HG02610 (cell line): ENCODE results near the gene C1orf159.
"Not testable (repeated sequence)": the region's sequence is repeated elsewhere in the genome, so short reads cannot be mapped to it uniquely, and the experiment has no call there.

Experiments
- ATAC-seq: cut with Tn5 transposase; IDR thresholded peaks from one replicate; pipeline ENCODE4 v1.9.1; 2021; ENCODE audit warnings: mild to moderate bottlenecking, moderate library complexity; ENCODE audit not compliant: unreplicated experiment

The C1orf159 gene

DNA sequence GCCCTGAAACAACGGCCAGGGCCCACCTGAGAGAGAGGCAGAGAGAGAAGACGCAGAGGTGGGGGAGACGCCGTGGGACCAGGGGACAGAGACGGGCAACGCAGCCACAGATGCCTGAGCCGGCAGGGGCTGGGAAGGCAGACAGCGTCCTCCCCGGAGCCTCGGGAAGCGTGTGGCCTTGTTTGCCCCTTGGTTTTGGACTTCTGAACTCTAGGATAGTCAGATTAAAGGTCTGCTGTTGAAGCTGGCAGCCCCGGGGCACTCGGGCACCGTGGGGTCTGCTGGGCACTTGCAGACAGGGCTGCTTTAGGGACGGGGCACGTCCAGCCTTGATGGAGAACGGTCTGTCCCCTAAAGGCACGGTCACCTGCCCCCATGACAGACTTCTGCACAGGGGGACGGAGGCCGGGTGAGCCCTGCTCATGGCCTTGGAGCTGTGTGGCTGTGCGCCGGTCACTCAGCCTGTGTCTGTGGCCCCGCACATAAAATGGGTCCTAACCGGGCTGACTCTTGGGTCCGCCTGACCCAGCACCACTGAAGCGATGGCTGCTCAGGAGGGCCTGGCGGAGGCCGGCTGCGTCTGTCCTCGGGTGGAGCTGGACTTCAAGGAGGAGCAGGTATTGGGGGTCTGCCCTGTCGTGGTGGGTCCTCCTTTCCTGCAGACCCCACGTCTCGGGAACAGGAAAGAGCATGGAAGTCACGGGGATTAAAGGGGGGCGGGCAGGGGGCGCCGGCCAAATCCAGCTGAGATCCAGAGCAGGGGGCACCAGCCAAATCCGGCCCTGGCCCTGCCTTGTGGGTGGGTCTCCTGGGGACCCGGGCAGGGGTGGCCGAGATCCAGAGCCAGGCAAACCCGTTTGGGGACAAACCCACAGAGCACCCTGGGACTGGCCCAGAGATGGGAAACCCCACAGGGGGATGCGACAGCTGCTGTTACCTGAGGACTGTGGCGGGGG is 32.2 kb downstream of the C1orf159 start:
- no peak for ATAC-seq

DNA sequence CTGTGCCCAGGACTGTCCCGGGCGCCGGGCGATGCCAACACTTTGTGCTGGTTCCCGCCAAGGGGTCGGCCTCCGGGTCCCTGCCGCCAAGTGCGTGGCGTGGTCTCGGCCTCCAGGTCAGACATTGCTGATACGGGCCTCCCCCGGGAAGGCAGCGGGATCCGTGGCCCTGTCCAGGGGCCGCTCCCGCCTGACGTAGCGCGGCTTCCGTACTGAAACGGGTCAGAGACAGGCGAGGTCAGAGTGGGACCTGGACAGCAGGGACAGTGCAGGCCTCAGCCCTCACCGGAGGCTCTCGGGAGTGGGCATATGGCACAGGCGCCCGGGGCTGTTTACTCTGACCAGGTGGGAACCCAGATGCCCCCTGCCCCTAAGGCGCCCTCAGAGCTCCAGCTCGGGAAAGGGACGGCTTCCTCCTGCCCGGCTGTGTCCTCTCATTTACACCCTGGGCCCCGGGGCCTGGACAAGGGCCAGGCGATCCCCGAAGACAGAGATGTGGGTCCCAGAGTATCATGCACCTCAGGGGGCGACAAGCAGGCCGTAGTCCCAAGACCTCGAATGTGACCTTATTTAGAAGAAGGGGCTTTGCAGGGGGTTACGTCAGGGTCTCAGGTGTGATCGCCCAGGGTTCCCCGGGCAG is 33.0 kb downstream of the C1orf159 start:
- no peak for ATAC-seq

DNA sequence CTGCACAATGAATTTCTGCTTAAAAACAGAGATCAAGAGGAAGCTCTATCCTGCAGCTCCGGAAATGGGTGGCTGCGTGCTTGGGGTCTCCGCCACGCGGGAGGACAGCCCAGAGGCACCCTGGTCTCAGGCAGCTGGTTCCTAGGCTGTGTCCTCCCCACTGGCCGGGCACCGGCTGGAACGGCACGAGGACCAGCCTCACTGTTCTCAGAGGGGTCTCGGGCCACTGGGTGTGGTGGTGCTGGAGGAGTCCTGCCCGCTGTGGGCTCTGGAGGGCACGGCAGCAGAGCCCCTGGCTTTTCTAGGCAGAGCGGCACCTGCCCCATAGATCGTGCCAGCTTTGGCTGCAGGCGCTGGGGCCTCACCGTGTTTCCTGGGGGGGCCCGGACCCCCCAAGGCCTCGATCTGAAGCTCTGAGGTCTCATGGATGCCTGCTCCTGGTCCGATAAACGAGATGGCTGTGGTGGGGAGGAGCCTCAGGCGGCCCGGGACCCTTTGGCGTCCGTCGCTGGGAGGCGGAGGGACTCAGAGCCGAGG is 33.6 kb downstream of the C1orf159 start:
- no peak for ATAC-seq

DNA sequence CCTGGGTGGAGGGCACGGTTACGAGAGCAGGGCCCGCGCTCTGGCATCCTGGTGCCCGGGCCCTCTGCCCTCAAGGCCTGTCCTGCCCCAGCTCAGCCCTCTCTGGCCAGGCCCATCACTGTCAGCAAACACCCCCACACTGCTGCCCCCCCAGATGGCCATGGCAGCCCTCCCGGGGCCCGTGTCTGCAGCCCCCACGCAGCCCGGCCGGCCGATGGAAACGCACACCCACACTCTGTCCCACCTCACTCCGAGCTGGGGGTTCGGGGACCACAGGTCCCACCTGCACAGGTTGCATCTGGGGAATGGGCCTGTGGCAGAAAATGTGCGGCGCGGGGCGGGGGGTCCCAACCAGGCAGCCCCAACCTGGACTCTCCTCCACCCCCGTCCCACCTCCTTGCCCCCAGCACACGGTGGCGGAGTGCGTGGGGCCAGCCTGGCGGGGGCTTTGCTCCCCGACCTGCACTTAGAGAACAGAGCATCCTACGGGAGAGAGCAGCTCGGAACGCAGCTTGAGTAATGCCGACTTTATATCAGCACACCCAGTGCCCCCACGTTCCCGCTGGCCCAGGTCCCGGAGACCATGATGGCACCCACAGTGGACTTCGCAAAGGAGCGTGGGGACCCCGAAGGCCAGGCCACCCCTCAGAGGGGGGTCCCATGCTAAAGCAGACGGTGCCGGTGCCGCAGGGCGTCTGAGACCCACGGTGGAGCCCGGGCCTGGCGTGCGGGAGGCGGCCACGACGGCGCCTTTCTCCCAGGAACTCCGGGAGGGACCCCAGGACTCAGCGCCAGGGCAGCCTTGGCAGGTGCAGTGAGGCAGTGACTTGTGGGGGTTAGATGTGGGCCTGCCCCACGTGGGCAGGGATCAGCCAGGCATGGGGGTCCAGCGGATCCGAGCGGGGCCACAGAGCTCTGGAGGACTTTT is 34.3 kb downstream of the C1orf159 start:
- ATAC-seq = no peak

DNA sequence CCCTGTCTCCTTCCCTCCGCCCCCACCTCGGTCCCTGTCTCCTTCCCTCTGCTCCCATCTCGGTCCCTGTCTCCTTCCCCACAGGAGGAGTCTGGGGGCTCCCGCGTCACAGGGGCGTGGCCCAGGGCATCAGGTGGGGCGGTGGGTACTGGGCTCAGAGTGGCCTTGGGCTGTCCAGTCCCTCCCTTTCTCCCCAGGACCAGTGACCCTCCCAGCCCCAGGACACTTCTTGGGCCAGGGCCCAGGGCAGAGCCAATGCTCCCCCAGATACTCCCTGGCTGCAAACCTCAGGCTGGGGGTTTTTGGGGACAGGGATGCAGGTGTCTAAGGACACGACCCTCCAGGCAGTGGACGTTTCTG is 35.0 kb downstream of the C1orf159 start:
- no peak for ATAC-seq

DNA sequence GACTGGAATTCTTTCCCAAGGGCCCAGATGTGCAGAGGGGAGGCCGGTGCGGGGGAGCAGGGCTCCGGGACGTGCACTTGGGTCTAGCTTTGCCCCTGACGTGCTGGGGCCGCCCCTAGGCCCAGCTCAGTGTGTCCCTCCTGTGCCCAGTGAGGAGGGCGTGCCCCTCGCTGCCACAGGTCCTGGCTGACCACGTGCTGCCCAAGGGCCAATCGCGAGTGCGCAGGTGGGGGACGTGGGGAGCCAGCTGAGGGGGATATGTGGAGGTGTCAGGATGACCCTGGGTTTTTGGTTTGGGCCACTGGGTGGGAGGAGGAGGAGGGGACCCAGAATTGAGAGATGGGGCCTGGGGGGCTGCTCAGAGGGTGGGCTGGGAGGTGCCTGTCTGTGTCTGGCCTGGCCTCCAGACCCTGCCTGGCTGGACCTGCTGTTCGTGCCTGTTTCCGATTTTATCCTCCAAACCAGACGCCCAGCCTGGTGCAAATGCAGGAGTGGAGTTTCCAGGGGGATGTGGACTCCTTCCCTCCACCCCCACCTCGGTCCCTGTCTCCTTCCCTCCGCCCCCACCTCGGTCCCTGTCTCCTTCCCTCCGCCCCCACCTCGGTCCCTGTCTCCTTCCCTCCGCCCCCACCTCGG is 35.6 kb downstream of the C1orf159 start:
- ATAC-seq = no peak

DNA sequence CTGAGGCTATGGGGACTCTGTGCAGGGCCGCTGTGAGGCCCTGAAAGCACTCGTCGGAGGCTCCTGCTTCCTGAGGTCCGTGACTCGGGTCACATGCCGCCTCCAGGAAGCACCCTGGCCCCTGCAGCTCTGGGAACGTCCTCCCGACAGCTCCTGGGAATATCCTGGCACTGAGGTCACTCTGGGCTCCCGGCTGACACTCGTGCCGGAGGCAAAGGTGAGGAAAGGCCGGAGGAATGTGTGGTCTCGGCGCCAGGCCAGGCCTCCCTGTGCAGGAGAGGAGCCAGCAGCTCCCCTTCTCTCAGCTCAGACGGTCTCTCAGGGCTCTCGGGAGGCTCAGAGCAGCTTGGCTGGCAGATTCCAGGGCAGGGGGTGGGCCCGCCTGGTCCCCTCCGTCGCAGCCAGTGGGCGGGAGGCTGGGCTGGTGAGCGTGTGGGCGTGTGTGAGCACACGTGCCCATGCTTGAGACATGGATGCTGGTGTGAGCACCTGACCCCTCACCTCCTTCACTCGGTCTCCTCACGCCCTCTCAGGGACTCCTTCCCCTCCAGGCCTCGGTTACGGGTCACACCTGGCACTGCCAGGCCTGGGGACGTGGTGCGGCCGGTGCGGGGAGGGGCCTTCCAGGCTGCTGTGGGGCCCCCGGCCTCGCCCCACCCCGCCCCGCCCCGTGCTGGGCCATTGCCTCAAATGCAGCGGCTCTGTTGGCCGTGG is 36.3 kb downstream of the C1orf159 start:
- no peak for ATAC-seq

DNA sequence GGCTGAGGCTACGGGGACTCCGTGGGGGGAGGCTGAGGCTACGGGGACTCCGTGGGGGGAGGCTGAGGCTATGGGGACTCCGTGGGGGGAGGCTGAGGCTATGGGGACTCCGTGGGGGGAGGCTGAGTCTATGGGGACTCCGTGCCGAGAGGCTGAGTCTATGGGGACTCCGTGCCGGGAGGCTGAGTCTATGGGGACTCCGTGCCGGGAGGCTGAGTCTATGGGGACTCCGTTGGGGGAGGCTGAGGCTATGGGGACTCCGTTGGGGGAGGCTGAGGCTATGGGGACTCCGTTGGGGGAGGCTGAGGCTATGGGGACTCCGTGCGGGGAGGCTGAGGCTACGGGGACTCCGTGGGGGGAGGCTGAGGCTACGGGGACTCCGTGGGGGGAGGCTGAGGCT is 38.5 kb downstream of the C1orf159 start:
- ATAC-seq = not testable (repeated sequence)

DNA sequence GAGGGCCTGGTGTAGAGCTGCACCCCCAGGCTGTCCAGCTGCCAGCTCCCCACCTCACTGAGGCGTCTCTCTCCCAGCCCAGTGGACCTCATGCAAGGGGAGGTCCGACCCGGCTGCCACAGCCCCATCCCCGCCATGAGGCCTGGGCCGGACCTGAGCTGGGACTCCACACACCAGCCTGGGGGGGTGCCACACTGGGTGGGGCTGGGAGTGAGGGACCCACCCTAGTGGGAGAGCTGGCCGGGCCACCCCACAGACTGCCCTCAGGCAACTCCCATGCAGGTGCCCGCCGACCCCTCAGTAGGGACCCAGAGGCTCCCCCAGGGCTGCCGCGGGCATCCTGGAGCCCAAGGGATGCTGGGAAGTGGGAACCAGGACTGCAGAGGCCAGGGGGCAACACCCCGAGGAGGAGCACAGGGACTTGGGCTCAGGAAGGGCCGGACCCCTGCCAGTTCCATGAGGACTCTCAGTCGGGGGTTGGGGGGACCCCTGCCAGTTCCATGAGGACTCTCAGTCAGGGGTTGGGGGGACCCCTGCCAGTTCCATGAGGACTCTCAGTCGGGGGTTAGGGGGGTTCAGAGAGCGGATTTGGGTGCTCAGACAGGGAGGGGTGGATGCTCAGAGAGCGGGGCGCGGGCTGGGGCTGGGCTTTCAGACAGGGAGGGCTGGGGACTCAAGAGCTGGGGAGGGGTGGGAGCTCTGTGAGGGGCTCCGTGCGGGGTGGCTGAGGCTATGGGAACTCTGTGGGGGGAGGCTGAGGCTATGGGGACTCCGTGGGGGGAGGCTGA is 40.5 kb downstream of the C1orf159 start:
- ATAC-seq = no peak

DNA sequence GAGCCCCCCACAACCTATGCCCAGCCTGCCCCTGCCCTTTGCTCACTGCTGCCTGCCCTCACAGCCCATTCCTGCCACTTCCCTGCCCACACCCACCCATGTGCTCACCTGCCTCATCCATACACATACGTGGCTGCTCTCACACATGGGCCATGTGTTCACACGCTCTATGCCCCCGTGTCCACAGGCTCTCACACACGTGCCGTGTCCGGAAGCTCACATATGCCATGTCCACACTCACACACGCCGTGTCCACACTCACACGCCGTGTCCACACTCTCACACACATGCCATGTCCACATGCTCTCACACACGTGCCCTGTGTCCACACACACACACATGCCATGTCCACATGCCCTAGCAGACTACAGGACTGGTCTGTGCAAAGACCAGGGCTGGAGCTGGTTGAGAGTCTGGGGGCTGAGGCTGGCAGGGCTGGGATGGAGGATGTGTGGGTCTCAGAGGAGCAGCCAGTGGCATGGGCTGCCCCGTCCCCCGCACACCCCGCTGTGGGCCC is 41.2 kb downstream of the C1orf159 start:
- ATAC-seq = no peak

DNA sequence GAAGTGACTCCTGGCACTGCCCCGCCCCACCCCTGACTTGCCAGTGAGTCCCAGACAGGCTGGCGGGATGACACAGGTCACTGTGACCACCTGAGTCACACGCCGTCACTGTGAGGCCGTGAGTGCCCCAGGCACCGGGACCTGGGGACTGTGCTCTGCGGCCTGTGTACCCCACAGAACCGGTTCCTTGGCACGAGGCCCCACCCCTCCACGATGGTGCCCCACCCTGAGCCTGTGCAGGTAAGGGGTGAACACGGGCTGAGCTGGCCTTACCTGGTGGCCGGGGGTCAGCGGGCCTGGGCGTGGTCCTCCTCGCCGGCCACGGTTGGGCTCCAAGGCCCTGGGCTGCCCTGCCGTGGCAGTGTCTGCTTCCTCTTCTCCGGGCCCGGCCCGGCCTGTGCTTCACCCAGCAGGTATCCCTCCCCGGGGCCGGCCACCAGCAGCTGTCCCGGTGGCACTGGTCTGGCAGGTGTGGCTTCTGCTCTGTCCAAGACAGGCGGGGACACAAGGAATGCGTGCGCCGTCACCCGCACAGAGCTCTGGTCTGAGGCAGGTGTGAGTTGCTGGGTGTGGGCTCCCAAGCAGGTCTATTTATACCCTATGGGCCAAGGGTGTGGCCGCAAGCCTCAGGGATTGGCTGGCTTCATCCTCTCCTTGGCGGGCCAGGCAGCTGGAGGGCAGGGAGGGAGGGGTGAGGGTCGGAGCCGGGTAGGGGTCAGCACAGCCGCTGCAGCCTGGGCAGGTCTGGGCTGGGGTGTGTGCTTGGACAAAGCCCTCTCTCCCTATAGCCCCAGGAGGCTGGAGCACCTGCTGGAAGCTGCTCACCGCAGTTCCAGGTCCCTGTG is 41.9 kb downstream of the C1orf159 start, which contains the start of gene RNF223:
TSS of gene RNF223 (minus strand) at position 564 of the 845 bp plus-strand sequence. CDS start 1,740 bp downstream, outside the sequence.
- ATAC-seq = no peak

DNA sequence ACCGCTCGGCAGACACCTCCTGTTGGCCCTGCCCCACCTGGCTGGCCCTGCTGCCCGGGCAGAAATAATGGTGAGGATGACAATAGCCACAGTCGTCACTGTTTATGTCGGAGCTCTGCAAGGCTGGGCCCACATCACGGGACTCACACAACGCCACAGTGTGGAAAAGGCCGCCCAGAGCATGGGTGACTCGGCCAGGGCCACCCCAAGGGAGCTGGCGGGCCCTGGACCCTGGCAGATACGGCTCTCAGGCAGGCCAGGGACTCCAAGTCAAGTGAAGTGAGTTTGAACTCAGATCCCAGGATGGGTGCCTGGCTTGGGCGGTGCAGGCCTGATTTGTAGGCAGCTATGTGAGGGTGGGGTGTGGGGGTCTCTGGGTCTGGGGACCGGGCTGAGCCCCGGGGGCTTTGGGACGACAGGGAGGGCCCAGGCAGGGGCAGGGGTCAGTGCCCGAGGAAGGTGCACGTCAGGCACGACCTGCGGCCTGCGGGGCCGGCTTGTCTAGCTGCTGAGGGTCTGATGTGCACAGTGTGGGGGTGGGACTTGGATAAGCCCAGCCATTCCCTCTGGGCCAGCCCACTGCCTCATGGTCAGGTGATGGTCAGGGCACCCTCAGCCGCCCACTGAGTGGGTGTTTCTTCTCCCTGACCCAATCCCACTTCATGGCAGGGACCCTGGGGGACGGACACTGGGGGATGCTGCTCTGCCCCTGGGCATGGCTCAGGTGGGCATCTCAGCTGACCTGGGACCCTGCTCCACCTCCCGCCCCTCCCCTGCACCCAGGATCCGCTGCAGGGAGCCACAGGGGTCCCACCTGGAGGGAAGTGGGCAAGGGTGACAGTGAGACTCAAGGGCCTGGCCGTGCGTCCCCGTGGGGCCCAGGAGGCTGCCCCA is 42.8 kb downstream of the C1orf159 start:
- ATAC-seq = no peak

DNA sequence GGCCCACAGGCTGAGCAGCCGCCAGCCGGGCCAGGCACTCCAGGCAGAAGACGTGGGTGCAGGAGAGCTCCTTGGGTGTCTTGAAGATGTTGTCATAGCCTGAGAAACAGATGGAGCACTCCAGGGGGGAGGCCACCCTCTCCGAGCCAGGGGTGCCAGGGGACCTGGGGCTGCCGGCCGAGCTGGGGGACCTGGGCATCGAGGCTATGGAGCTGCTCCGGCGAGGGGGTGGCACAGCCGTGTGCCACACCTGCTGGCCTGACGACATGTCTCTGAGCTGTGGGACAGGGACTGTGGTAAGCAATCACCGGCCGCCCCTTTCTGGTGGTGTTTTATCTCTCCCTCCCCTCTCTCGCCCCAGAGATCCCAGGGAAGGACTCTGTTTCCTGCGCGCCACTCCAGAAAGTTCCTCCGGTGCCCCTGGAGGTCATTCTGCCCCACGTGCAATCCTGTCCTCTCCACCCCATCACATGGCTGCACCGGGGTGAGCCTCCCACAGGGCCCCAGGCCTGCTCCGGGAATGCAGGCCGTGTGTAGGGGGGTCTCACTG is 43.5 kb downstream of the C1orf159 start:
- ATAC-seq = no peak

DNA sequence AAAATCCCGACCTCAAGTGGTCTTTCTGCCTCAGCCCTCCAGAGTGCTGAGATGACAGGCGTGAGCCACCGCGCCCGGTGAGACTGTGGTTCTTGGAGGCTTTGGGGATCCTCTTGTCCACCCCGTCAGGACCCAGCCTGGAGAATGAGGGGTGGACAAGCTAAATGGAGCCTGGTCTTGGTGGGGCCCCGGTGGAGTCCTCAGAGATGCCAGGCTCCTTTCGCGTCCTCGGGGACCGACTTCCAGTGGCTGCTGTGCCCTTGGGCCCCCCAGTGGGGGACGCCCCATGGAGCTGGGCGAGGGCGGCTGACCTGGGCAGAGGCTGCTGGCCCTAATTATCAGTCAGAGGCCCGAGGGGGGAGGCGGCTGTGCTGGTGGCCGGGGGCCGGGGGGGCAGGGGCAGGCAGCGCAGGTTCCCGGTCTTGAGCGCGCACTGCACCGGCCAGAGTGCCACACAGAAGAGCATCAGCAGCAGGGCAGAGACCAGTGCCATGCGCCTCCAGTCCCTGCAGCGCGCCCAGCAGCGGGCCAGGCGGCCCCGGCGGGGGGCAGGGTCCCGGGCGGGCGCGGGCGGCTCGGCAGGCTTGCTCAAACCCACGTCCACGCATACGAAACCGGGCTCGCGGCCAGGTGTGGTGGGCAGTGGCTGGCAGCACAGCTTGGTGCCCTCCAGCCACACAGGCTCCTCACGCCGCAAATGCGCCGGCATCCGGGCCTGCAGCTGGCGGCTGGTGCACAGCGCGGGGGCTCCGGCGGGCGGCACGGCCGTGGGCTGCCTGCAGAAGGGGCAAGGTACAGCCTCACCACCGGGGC is 44.2 kb downstream of the C1orf159 start:
- ATAC-seq = no peak
